GM18499 (cell line): ENCODE data around the gene LTA.
"Not testable (repeated sequence)": the region's sequence is repeated elsewhere in the genome, so short reads cannot be mapped to it uniquely, and the experiment has no call there.

Experiments used
- ATAC-seq: cut with Tn5 transposase; IDR thresholded peaks from one replicate; pipeline ENCODE4 v1.9.1; 2021; ENCODE audit warnings: moderate number of reproducible peaks; ENCODE audit not compliant: insufficient read depth, unreplicated experiment

LTA gene

GRCh38 chr6:31586008-31586407 is 13.9 kb downstream of the LTA start, which contains the start of gene LST1:
TSS of gene LST1 (plus strand) at chr6:31586277. CDS start at chr6:31587300, 1,023 bp downstream.
- no peak for ATAC-seq

- ATAC-seq, result no peak
Observed at GRCh38 chr6:31586599-31587281, 14.7 kb downstream of the LTA start.

GRCh38 chr6:31587791-31588777 is 16.0 kb downstream of the LTA start:
- ATAC-seq, result no peak

- no peak for ATAC-seq
Observed at GRCh38 chr6:31588871-31589650, 17.0 kb downstream of the LTA start.

GRCh38 chr6:31590691-31591090 is 18.6 kb downstream of the LTA start:
- not testable (repeated sequence) for ATAC-seq

- no peak for ATAC-seq
Observed at GRCh38 chr6:31592396-31592771, 20.3 kb downstream of the LTA start.

- ATAC-seq, result no peak
Observed at GRCh38 chr6:31597006-31597405, 24.9 kb downstream of the LTA start.

- no peak for ATAC-seq
Observed at GRCh38 chr6:31607317-31607716, 35.2 kb downstream of the LTA start.

GRCh38 chr6:31609519-31610406 is 37.7 kb downstream of the LTA start:
- no peak for ATAC-seq

GRCh38 chr6:31610968-31611367 is 38.9 kb downstream of the LTA start:
- ATAC-seq, result no peak

GRCh38 chr6:31614075-31614619 is 42.1 kb downstream of the LTA start:
- no peak for ATAC-seq

GRCh38 chr6:31614684-31615578 is 42.8 kb downstream of the LTA start, which contains the start of gene AIF1:
TSS of gene AIF1 (plus strand) at chr6:31615234. CDS start at chr6:31615330, 96 bp downstream.
- ATAC-seq, result no peak

GRCh38 chr6:31615748-31616147 is 43.7 kb downstream of the LTA start:
- no peak for ATAC-seq

GRCh38 chr6:31617010-31617409 is 44.9 kb downstream of the LTA start:
- no peak for ATAC-seq

GRCh38 chr6:31619805-31620585 is 47.9 kb downstream of the LTA start:
- peak; percentile 51 for ATAC-seq

GRCh38 chr6:31620586-31621319 is 48.7 kb downstream of the LTA start, which contains the start of gene PRRC2A:
TSS of gene PRRC2A (plus strand) at chr6:31620715. CDS start at chr6:31622790, 2,075 bp downstream.
- peak; percentile 9 for ATAC-seq
